ENCODE measurements around the gene NFIC. TPM values are rescaled to one million over a fixed set of nuclear protein-coding genes. Genes with fewer than 3 reads are reported as not detected.

Gene NFIC
- total and polyA plus RNA-seq, 3 donors from 2014 or later, result 56.5 to 127 (median 113) TPM

DNA sequence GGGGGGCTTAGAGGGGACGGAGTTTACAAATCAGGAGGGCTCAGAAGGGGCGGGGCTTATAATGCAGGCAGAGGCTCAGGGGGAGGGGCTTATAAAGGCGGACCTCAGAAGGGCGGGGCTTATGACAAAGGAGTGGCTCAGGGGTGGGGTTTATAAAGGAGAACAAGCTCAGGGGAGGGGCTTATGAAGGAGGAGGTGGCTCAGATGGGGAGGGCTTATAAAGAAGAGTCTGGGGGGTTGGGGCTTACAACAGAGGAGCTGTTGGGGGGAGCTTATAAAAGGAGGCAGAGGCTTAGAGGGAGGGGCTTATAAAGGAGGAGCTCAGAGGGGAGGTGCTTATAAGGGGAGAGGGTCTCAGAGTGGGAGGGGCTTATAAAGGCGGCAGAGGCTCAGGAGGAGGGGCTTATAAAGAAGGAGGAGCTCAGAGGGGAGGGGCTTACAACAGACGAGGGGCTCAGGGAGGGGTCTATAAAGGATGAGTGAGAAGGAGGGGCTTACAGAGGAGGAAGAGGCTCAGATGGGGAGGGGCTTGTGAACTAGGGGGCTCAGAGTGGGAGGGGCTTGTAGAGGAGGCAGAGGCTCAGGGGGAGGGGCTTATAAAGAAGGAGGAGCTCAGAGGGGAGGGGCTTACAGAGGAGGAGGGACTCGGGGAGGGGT, 112.9 kb downstream of the NFIC start:
- no peak for TF ChIP-seq POLR2A (IDR thresholded peaks at IDR 0.05)
- TF ChIP-seq, protein P1, sequence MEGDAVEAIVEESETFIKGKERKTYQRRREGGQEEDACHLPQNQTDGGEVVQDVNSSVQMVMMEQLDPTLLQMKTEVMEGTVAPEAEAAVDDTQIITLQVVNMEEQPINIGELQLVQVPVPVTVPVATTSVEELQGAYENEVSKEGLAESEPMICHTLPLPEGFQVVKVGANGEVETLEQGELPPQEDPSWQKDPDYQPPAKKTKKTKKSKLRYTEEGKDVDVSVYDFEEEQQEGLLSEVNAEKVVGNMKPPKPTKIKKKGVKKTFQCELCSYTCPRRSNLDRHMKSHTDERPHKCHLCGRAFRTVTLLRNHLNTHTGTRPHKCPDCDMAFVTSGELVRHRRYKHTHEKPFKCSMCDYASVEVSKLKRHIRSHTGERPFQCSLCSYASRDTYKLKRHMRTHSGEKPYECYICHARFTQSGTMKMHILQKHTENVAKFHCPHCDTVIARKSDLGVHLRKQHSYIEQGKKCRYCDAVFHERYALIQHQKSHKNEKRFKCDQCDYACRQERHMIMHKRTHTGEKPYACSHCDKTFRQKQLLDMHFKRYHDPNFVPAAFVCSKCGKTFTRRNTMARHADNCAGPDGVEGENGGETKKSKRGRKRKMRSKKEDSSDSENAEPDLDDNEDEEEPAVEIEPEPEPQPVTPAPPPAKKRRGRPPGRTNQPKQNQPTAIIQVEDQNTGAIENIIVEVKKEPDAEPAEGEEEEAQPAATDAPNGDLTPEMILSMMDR (IDR thresholded peaks at IDR 0.05), result no peak
- H3K36me3 ChIP-seq (ENCODE audit: low read depth, missing control alignments), result no peaks in the 10 kb centered on the region
- no peaks in the 10 kb centered on the region for H3K9me3 ChIP-seq
- H3K4me1 ChIP-seq, result no peaks in the 10 kb centered on the region
- intact Hi-C loops (cut with DNase I; ENCODE audit: low total_unique reads), result no loop called here
- peak; percentile 74 for DNase-seq
- no peak overlapping the region for H3K27ac ChIP-seq
- no peaks in the 10 kb centered on the region for H3K27me3 ChIP-seq
- 32 to 38% methylated on average over 7 of the region's 7 CpGs for WGBS, 2 donors
- no peak overlapping the region for H3K4me3 ChIP-seq

DNA sequence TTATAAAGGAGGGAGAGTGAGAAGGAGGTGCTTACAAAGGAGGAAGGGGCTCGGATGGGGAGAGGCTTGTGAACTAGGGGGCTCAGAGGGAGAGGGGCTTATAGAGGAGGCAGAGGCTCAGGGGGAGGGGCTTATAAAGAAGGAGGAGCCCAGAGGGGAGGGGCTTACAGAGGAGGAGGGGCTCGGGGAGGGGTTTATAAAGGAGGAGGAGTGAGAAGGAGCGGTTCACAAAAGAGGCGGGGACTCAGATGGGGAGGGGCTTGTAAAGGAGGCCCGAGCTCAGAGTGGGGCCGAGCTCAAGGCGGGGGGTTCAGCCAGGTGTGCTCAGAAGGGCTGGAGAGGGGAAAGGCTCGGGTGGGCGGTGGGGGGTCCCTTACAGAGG, 113.4 kb downstream of the NFIC start:
- H3K4me1 ChIP-seq, result no peaks in the 10 kb centered on the region
- H3K4me3 ChIP-seq, result no peak overlapping the region
- no peaks in the 10 kb centered on the region for H3K9me3 ChIP-seq
- intact Hi-C loops (cut with DNase I; ENCODE audit: low total_unique reads), result no loop called here
- DNase-seq, result no peak
- 19 to 39% methylated on average over 9 of the region's 9 CpGs for WGBS, 2 donors
- H3K27me3 ChIP-seq, result no peaks in the 10 kb centered on the region
- H3K36me3 ChIP-seq (ENCODE audit: low read depth, missing control alignments), result no peaks in the 10 kb centered on the region
- TF ChIP-seq, protein P1 (IDR thresholded peaks at IDR 0.05), result no peak
- TF ChIP-seq POLR2A (IDR thresholded peaks at IDR 0.05), result no peak
- no peak overlapping the region for H3K27ac ChIP-seq

DNA sequence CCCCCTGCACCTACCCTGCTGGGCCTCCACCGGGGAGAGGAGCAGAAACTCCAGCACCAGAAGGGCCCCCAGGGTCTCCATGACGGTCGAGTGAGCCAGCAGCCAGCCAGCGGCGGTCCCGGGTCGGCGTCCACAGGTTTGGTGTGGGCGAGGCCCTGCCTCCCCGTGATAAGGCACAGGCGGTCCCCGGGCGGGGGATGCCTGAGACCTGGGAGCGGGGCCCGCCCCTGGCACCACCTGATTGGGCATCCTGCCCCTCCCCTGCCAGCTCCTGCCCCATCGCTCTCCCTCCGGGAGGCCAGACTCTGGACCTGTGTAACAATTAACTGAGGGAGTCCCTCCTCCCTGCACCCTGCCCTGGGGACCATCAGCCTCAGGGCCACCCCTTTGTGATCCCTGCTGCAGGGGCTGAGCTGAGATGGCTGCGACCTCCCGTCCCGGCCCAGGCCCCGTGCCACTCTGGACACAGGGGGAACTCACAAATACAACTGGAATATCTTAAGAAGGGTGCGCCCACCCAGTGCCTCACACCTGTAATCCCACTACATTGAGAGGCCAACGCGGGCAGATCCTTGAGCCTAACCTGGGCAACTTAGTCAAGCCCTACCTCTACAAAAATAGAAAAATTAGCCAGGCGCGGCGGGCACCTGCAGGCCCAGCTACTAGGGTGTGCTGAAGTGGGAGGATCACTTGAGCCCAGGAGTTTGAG, 114.2 kb downstream of the NFIC start, which contains the start of gene SMIM24:
SMIM24 (minus strand) TSS at position 143 of the 709 bp plus-strand sequence; CDS start at position 81, 62 bp downstream.
- Histone ChIP-seq H3K36me3 (ENCODE audit: low read depth, missing control alignments) (no peaks in the 10 kb centered on the region), H3K4me1 (no peaks in the 10 kb centered on the region), H3K27ac (no peak within 1 kb of the TSS), H3K27me3 (no peaks in the 10 kb centered on the region), H3K4me3 (no peak within 1 kb of the TSS), H3K9me3 (no peaks in the 10 kb centered on the region)
- intact Hi-C loops (cut with DNase I; ENCODE audit: low total_unique reads), result no loop called here
- 42% methylated on average over 10 to 20 of the region's 27 CpGs for WGBS, 2 donors
- TF ChIP-seq POLR2A (IDR thresholded peaks at IDR 0.05), result no peak
- TF ChIP-seq, protein P1 (IDR thresholded peaks at IDR 0.05), result no peak
- DNase-seq, result no peak

DNA sequence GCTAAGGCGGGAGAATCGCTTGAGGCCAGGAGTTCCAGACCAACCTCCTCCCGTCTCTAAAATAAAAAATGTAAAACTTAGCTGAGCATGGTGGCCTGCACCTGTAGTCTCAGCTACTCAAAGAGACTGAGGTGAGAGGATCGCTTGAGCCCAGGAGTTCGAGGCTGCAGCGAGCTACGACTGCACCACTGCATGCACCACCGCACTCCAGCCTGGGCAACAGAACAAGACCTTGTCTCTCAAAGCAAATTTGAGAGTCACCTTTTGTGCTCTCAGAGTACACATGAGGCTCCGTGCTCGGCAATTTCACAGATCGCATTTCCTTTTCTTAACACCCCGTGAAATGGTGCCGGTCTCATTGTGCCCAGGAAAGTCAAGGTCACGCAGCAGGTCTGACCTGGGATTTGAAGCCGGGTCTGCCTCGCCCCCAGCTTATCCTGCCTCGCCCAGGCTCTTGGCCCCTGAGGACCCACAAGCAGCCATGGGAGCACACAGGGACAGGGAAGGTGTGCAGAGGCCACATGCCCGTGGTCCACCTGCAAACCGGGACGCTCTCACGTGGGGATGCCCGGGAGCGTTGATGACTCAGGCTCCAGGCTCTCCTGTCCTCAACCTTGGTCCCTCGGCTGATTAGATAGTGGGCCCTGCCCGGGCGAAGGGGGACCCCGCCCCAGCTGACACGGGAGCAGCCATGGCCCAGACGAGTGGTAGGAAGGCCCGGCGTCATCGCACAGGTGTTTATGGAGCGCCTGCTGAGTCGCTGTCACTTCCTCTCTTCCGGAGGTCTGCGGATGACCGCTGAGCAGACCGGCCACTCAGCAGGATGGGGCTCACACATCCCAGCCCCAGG, 115.1 kb downstream of the NFIC start:
- Histone ChIP-seq H3K4me3 (no peak overlapping the region), H3K27me3 (no peaks in the 10 kb centered on the region), H3K36me3 (ENCODE audit: low read depth, missing control alignments) (no peaks in the 10 kb centered on the region), H3K4me1 (no peaks in the 10 kb centered on the region), H3K9me3 (no peaks in the 10 kb centered on the region), H3K27ac (no peak overlapping the region)
- intact Hi-C loops (cut with DNase I; ENCODE audit: low total_unique reads), result no loop called here
- no peak for TF ChIP-seq POLR2A (IDR thresholded peaks at IDR 0.05)
- TF ChIP-seq, protein P1 (IDR thresholded peaks at IDR 0.05), result no peak
- WGBS, 2 donors, result 56 to 58% methylated on average over 37 to 38 of the region's 38 CpGs
- DNase-seq, result no peak
